Astrocyte of the cerebellum (primary cell): Measurements from ENCODE around the gene DCC.

Experiments used
- DNase-seq: peaks from one replicate; pipeline ENCODE4 v3.0.0-alpha.2; 2011; ENCODE audit warnings: low read depth
- H3K4me3 ChIP-seq: 2 replicates; pipeline ENCODE4 v1.5.1; 2011; ENCODE audit warnings: mild to moderate bottlenecking, low read depth, low read length, moderate library complexity
- in situ Hi-C: cut with HindIII; loops from 2 replicates; pipeline ENCODE4 v1.10.0; 2017; ENCODE audit warnings: low sequenced_read_pairs
- TF ChIP-seq, protein P1 (sequence below): IDR thresholded peaks from 2 replicates; pipeline ENCODE4 v1.5.1; 2012; ENCODE audit warnings: low read length, low read depth, moderate library complexity, mild to moderate bottlenecking; ENCODE audit errors: missing control alignments

Gene DCC

GRCh38 chr18:52442686-52443085, 102.7 kb downstream of the DCC start:
- H3K4me3 ChIP-seq, result no peak overlapping the region
- DNase-seq, result no peak
- TF ChIP-seq, protein P1, sequence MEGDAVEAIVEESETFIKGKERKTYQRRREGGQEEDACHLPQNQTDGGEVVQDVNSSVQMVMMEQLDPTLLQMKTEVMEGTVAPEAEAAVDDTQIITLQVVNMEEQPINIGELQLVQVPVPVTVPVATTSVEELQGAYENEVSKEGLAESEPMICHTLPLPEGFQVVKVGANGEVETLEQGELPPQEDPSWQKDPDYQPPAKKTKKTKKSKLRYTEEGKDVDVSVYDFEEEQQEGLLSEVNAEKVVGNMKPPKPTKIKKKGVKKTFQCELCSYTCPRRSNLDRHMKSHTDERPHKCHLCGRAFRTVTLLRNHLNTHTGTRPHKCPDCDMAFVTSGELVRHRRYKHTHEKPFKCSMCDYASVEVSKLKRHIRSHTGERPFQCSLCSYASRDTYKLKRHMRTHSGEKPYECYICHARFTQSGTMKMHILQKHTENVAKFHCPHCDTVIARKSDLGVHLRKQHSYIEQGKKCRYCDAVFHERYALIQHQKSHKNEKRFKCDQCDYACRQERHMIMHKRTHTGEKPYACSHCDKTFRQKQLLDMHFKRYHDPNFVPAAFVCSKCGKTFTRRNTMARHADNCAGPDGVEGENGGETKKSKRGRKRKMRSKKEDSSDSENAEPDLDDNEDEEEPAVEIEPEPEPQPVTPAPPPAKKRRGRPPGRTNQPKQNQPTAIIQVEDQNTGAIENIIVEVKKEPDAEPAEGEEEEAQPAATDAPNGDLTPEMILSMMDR, result no peak
- in situ Hi-C loops, result no loop called here

- DNase-seq, result no peak
- in situ Hi-C loops, result no loop called here
- TF ChIP-seq, protein P1, result no peak
- H3K4me3 ChIP-seq, result no peak overlapping the region
These were observed 111.3 kb downstream of the DCC start for GRCh38 chr18:52451256-52451655.

- no peak for DNase-seq
- TF ChIP-seq, protein P1, result no peak
- in situ Hi-C loops, result no loop called here
- no peak overlapping the region for H3K4me3 ChIP-seq
These were observed 111.9 kb downstream of the DCC start for GRCh38 chr18:52451851-52452250.

DNA sequence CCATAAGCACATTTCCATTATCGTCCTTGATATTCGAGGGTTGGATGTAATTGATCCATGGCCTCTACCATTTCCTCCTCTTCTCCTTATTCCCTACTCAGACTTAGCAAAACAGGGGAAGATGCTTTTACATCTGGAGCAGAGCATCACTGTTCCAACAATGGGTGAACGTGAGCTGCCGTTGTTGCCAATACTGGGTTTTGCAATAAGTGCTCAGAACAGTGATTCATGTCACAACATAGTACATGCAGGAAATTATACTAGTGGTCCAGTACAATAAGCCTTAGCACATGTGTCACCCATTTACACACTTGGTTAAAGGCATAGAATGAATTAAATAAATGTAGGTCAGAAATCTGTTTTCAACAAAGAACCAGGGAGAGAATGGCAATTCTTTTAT, 112.4 kb downstream of the DCC start:
- no peak for DNase-seq
- H3K4me3 ChIP-seq, result no peak overlapping the region
- TF ChIP-seq, protein P1, result no peak
- in situ Hi-C loops, result no loop called here

DNA sequence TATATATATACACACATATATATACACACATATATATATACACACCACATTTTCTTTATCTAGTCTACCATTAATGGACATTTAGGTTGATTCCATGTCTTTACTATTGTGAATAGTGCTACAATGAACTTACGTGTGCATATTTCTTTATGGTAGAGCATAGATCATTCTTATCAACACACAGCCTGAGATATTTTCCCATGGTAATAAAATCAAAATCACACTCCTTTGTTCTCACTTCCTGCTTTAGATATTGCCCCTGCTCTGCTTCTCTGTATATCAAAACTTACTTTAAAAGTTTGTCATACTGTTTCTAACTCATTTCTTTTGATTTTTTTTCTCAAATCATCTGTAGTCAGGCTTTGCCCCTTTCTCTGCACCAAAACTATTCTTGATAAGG, 119.9 kb downstream of the DCC start:
- TF ChIP-seq, protein P1, result no peak
- no peak overlapping the region for H3K4me3 ChIP-seq
- in situ Hi-C loops, result no loop called here
- no peak for DNase-seq

DNA sequence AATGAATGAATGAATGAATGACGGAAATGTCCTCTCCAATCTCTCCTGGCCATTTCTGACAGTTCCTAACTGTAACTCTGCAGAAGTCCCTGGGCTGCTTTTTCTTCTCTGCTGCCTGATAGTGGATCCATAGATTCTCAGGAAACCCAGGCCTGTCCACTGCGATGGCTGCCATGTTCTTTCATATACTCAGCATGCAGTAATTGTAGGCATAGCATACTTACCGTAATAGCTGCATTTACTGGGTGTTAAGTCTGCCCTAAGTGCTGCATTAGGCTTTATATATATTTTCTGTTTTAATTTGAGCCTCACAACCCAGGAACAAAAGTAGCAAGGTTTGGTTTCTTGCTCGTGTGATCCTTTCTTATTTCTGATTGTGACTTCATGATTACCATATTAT, 122.9 kb downstream of the DCC start:
- in situ Hi-C loops, result no loop called here
- TF ChIP-seq, protein P1, result no peak
- H3K4me3 ChIP-seq, result no peak overlapping the region

DNA sequence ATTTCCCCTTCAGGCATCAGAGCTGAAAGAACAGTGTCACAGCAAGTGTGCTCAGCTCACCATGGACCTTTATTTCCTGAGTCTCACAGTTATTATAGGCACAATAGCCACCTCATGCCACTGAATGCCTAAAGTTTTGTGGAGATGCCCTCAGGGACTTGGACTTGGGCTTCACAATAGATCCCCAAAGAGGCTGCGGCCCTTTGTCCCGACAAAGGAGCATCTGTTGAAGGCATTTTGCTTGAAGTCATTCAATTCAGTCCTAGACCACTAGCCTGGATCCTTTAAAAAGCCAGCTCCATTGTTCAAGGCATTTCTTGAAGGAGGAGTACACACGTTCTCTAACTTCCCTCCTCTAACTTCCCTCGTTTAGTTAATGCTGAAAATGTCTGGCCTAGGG, 125.4 kb downstream of the DCC start:
- TF ChIP-seq, protein P1, result no peak
- no peak overlapping the region for H3K4me3 ChIP-seq
- no peak for DNase-seq
- in situ Hi-C loops, result no loop called here

More for the DNA sequence above, 122.9 kb downstream of the DCC start:
- no peak for DNase-seq
